ENCODE data around the gene ABHD15. TPM values are rescaled to one million over a fixed set of nuclear protein-coding genes. Genes with fewer than 3 reads are reported as not detected.

Gene ABHD15
- polyA plus RNA-seq, 1 donor = 25.6 TPM

DNA sequence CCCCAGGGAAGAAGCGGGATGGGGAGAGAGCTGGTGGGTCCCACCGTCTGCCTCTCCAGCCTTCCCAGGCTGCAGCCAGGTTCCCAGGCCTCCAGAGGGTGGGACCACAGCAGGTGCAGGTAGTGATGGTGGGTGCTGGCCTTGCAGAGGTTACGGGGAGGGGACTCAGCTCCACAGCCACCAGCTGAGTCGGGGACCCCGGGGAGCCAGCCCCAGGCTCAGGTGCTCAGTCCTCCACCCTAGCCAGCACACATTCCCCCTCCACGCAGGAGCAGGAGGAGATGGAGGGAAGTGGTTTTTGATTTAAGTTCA lies 6.7 kb upstream of the ABHD15 start:
- peak overlapping the region; percentile 94 for H3K27ac ChIP-seq (ENCODE audit: low read length)
- H3K9me3 ChIP-seq (ENCODE audit: control insufficient read depth, low read depth, low read length) = no peaks in the 10 kb centered on the region
- H3K27me3 ChIP-seq (ENCODE audit: control insufficient read depth, insufficient read depth, low read length) = no peaks in the 10 kb centered on the region
- no peak overlapping the region for H3K4me3 ChIP-seq (ENCODE audit: low read length)
- peaks cover 69% of the 10 kb centered on the region for H3K36me3 ChIP-seq (ENCODE audit: control insufficient read depth, insufficient read depth, low read length)
- no CpG with 5 or more reads among the region's 6 CpGs for WGBS (ENCODE audit: insufficient coverage, low lambda C conversion rate)
- H3K4me1 ChIP-seq (ENCODE audit: control insufficient read depth, insufficient read depth, low read length) = peaks cover 65% of the 10 kb centered on the region
- DNase-seq = no peak

DNA sequence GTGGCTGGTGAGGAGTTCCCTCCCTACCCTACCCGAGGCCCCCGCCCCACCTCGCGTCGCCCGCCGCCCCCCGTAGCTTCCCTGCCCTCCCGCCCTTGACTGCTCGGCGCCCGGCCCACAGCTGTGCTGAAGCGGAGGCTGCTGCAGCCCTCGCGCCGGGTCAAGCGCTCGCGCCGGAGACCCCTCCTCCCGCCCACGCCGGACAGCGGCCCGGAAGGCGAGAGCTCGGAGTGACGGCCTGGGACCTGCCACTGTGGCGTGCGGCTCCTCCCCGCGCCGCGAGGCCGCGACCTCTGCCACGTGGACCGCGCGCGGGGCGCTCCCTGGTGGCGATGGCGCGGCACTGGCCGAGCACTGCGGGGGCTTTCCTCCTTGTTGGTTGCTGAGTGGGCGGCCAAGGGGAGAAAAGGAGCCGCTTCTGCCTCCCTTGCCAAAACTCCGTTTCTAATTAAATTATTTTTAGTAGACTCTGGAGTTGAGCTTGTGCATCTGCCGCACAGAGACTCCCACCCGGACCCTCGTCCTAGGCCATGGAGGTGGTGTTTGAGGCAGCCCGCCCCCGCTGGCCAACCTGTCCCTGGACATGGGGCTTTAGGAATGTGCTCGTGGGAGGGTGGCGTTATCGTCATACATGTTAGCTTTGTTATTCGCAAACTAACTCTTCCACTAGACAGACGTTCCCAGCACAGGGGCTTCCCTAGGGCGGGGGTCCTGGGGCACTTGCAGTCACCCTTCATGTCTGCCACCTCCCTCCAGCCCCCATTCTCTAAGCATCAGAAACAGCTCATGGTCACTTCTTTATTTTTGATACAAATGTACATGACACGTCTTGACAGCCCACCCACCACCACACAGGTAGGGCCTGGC lies 6.1 kb upstream of the ABHD15 start:
- H3K4me1 ChIP-seq (ENCODE audit: control insufficient read depth, insufficient read depth, low read length) = peaks cover 65% of the 10 kb centered on the region
- peak; percentile 54 to 64 for DNase-seq
- H3K4me3 ChIP-seq (ENCODE audit: low read length) = no peak overlapping the region
- H3K36me3 ChIP-seq (ENCODE audit: control insufficient read depth, insufficient read depth, low read length) = peaks cover 63% of the 10 kb centered on the region
- no CpG with 5 or more reads among the region's 62 CpGs for WGBS (ENCODE audit: insufficient coverage, low lambda C conversion rate)
- H3K27ac ChIP-seq (ENCODE audit: low read length) = peak overlapping the region; percentile 94
- no peaks in the 10 kb centered on the region for H3K27me3 ChIP-seq (ENCODE audit: control insufficient read depth, insufficient read depth, low read length)
- no peaks in the 10 kb centered on the region for H3K9me3 ChIP-seq (ENCODE audit: control insufficient read depth, low read depth, low read length)

- H3K27ac ChIP-seq (ENCODE audit: low read length) = no peak overlapping the region
- H3K36me3 ChIP-seq (ENCODE audit: control insufficient read depth, insufficient read depth, low read length) = peaks cover 55% of the 10 kb centered on the region
- no CpG with 5 or more reads among the region's 30 CpGs for WGBS (ENCODE audit: insufficient coverage, low lambda C conversion rate)
- DNase-seq = no peak
- H3K9me3 ChIP-seq (ENCODE audit: control insufficient read depth, low read depth, low read length) = no peaks in the 10 kb centered on the region
- no peak overlapping the region for H3K4me3 ChIP-seq (ENCODE audit: low read length)
- no peaks in the 10 kb centered on the region for H3K27me3 ChIP-seq (ENCODE audit: control insufficient read depth, insufficient read depth, low read length)
- peaks cover 65% of the 10 kb centered on the region for H3K4me1 ChIP-seq (ENCODE audit: control insufficient read depth, insufficient read depth, low read length)
These were observed 5.2 kb upstream of the ABHD15 start for GRCh38 chr17:29571883-29572681.

GRCh38 chr17:29571486-29571882 lies 4.6 kb upstream of the ABHD15 start:
- H3K4me1 ChIP-seq (ENCODE audit: control insufficient read depth, insufficient read depth, low read length) = peaks cover 64% of the 10 kb centered on the region
- H3K9me3 ChIP-seq (ENCODE audit: control insufficient read depth, low read depth, low read length) = no peaks in the 10 kb centered on the region
- WGBS (ENCODE audit: insufficient coverage, low lambda C conversion rate) = no CpG with 5 or more reads among the region's 6 CpGs
- H3K27ac ChIP-seq (ENCODE audit: low read length) = no peak overlapping the region
- no peak for DNase-seq
- H3K4me3 ChIP-seq (ENCODE audit: low read length) = no peak overlapping the region
- peaks cover 49% of the 10 kb centered on the region for H3K36me3 ChIP-seq (ENCODE audit: control insufficient read depth, insufficient read depth, low read length)
- no peaks in the 10 kb centered on the region for H3K27me3 ChIP-seq (ENCODE audit: control insufficient read depth, insufficient read depth, low read length)

- Histone ChIP-seq H3K36me3 (ENCODE audit: control insufficient read depth, insufficient read depth, low read length) (peaks cover 39% of the 10 kb centered on the region), H3K4me1 (ENCODE audit: control insufficient read depth, insufficient read depth, low read length) (peaks cover 63% of the 10 kb centered on the region)
These were observed 3.7 kb upstream of the ABHD15 start for GRCh38 chr17:29570521-29570920.

DNA sequence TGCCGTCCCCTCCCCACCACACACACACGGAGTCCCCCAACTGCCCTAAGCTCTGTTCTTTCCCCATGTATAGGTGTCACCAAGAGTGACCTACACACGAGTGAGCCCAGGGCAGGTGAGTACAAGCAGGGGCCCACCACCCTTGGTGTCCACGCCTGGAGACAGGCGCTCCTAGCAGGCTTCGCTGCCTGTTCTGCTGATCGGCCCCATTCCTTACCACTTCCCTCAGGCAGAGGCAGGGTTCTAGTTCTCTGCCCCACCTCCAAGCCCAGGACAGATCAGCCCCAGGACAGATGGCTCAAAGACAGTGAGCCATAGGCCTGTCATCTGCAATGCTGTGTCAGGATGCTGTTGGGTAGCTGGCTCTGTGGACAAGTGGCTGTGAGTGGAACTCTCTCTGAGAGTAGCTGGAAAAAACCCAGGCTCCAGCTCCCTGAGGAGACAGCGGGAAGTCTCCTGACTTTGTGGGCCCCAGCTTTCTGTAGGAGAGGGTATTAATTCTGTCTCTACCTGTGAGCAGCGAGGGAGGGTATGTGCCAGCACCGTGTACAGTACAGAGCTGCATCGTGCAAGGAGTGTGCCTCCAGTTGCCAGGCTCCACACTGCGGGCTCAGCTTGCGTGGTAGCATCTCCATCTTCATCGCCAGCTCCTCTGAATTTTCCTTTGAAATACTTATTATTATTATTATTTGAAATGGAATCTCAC lies 2.6 kb upstream of the ABHD15 start:
- Histone ChIP-seq H3K27ac (ENCODE audit: low read length) (peak overlapping the region; percentile 89), H3K9me3 (ENCODE audit: control insufficient read depth, low read depth, low read length) (no peaks in the 10 kb centered on the region), H3K36me3 (ENCODE audit: control insufficient read depth, insufficient read depth, low read length) (peaks cover 33% of the 10 kb centered on the region), H3K27me3 (ENCODE audit: control insufficient read depth, insufficient read depth, low read length) (peaks cover 7% of the 10 kb centered on the region), H3K4me3 (ENCODE audit: low read length) (peak overlapping the region; percentile 72), H3K4me1 (ENCODE audit: control insufficient read depth, insufficient read depth, low read length) (peaks cover 63% of the 10 kb centered on the region)
- DNase-seq = peak in 1 of 2 donors; percentile 29
- 100% methylated on average over 1 of the region's 14 CpGs for WGBS (ENCODE audit: insufficient coverage, low lambda C conversion rate)

More at GRCh38 chr17:29570521-29570920, 3.7 kb upstream of the ABHD15 start:
- 75% methylated on average over 2 of the region's 7 CpGs for WGBS (ENCODE audit: insufficient coverage, low lambda C conversion rate)
- Histone ChIP-seq H3K4me3 (ENCODE audit: low read length) (no peak overlapping the region), H3K9me3 (ENCODE audit: control insufficient read depth, low read depth, low read length) (no peaks in the 10 kb centered on the region), H3K27ac (ENCODE audit: low read length) (no peak overlapping the region), H3K27me3 (ENCODE audit: control insufficient read depth, insufficient read depth, low read length) (peaks cover 7% of the 10 kb centered on the region)
- no peak for DNase-seq

DNA sequence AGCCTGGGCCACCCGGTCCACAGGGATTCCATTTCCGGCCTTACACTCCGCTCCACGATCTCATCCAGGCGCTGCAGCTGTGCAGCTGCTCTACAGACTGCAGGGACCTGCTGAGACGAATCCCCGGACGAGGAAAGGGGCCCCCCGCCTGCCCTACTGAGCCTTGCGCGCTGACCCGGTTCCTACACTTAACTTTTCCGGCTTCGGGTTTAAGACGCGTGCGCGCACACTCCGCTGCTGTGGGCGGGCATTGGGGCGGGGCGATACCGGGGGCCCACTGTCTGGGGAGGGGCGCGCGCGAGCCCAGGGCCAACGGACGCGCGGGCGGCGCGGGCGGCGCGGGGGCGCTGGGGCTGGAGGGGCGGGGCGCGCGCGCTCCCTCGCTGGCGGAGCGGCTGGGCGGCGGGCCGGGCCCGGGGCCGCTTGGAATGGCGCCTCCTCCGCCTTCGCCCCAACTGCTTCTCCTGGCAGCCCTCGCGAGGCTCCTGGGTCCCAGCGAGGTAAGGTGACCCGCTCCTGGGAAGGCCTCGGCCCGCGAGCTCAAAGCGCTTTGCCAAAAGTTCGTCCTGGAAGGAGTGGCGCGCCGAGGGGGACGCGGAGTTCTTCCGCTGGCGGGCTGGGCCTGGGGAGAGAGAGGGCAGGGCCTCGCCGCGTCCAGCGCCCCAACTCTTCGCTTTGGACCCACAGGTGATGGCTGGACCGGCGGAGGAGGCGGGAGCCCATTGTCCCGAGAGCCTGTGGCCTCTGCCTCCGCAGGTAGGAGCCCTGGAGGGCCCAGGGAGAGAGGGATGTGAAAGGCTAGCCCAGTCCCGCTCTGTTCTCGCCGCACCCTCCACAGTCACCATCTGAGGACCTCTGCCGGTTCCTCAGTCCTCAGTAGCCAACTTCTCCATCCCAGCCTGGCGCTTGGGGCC lies 1.8 kb upstream of the ABHD15 start, which contains the start of gene TP53I13:
Gene TP53I13, plus strand, starts transcription at position 371 of the 914 bp plus-strand sequence. Its CDS starts 58 bp downstream, at position 429.
- H3K4me1 ChIP-seq (ENCODE audit: control insufficient read depth, insufficient read depth, low read length) = peaks cover 58% of the 10 kb centered on the region
- peaks cover 29% of the 10 kb centered on the region for H3K36me3 ChIP-seq (ENCODE audit: control insufficient read depth, insufficient read depth, low read length)
- no CpG with 5 or more reads among the region's 85 CpGs for WGBS (ENCODE audit: insufficient coverage, low lambda C conversion rate)
- peak; percentile 86 to 95 for DNase-seq
- peak within 1 kb of the TSS; percentile 95 for H3K27ac ChIP-seq (ENCODE audit: low read length)
- peak within 1 kb of the TSS; percentile 75 for H3K4me3 ChIP-seq (ENCODE audit: low read length)
- H3K9me3 ChIP-seq (ENCODE audit: control insufficient read depth, low read depth, low read length) = no peaks in the 10 kb centered on the region
- H3K27me3 ChIP-seq (ENCODE audit: control insufficient read depth, insufficient read depth, low read length) = peaks cover 7% of the 10 kb centered on the region

DNA sequence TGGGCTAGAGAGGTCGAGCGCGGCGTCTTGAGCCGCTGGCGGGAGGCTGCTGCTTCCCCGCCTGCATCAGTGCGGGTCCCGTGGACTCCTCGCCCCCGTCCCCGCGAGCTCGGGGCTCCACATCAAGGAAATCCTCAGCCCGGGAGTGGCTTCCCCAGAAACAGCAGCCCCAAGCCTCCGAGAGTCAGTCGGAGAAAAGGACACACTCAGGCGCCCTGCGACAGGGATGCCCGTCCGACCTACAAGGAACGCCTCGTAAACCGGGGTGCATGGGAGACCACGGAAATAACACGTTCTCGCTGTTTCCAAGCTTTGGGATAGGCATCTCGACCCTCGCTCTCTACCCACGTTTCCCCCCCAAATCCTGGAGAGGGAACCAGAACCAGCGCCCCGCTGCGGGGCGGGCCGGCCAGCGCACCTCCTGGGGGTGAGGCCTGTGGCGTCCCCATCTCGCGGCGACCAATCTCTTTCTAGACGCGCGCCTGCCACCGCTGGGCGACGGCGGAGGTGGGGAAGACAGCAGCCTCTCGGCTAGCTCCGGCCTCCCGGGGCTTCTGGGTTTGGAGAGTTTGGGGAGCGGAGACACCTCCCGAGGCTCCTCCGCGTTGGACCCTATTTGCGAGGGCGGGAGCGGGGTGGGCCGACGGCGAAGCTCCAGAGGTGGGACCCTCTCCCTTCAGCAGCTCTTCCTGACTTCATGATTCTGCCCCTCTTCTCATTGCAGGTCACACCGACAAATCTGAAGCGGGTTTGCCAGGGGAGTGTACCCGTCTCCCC lies 905 bp upstream of the ABHD15 start:
- Histone ChIP-seq H3K4me3 (ENCODE audit: low read length) (peak overlapping the region; percentile 75), H3K27ac (ENCODE audit: low read length) (peak overlapping the region; percentile 95), H3K36me3 (ENCODE audit: control insufficient read depth, insufficient read depth, low read length) (peaks cover 23% of the 10 kb centered on the region), H3K9me3 (ENCODE audit: control insufficient read depth, low read depth, low read length) (no peaks in the 10 kb centered on the region), H3K27me3 (ENCODE audit: control insufficient read depth, insufficient read depth, low read length) (peaks cover 7% of the 10 kb centered on the region), H3K4me1 (ENCODE audit: control insufficient read depth, insufficient read depth, low read length) (peaks cover 50% of the 10 kb centered on the region)
- no CpG with 5 or more reads among the region's 63 CpGs for WGBS (ENCODE audit: insufficient coverage, low lambda C conversion rate)
- peak; percentile 44 to 78 for DNase-seq

- H3K4me1 ChIP-seq (ENCODE audit: control insufficient read depth, insufficient read depth, low read length) = peaks cover 52% of the 10 kb centered on the region
- no peaks in the 10 kb centered on the region for H3K9me3 ChIP-seq (ENCODE audit: control insufficient read depth, low read depth, low read length)
- no CpG with 5 or more reads among the region's 27 CpGs for WGBS (ENCODE audit: insufficient coverage, low lambda C conversion rate)
- H3K4me3 ChIP-seq (ENCODE audit: low read length) = peak overlapping the region; percentile 75
- peaks cover 26% of the 10 kb centered on the region for H3K36me3 ChIP-seq (ENCODE audit: control insufficient read depth, insufficient read depth, low read length)
- H3K27me3 ChIP-seq (ENCODE audit: control insufficient read depth, insufficient read depth, low read length) = peaks cover 7% of the 10 kb centered on the region
- H3K27ac ChIP-seq (ENCODE audit: low read length) = peak overlapping the region; percentile 95
- no peak for DNase-seq
These were observed 392 bp upstream of the ABHD15 start for GRCh38 chr17:29567304-29567553.

Data from large intestine (tissue), 3 donors.